GM23248 (cell line): ENCODE results near the gene ZNF534.

Experiments used
- EZH2 ChIP-seq: fragments of 200-600 bp; sonication (generic); IDR thresholded peaks from 2 replicates; pipeline ENCODE4 v1.6.1; 2018; ENCODE audit warnings: antibody characterized with exemption, mild to moderate bottlenecking; ENCODE audit not compliant: insufficient read depth, poor library complexity, severe bottlenecking
- EZH2phosphoT487 ChIP-seq: fragments of 200-600 bp; sonication (generic); IDR thresholded peaks from 2 replicates; pipeline ENCODE4 v1.6.1; 2018; ENCODE audit warnings: antibody characterized with exemption, moderate library complexity, mild to moderate bottlenecking, low read depth; ENCODE audit not compliant: insufficient read depth

GRCh38 chr19:52494518-52494917 lies 65.6 kb downstream of the ZNF534 start:
- TF ChIP-seq EZH2phosphoT487 = no peak
- TF ChIP-seq EZH2 = no peak
